Activated naive CD8-positive, alpha-beta T cell treated with anti-CD3 and anti-CD28 coated beads for 36 hours (primary cell): Measurements from ENCODE around the gene RRBP1. TPM values are rescaled to one million over a fixed set of nuclear protein-coding genes. Genes with fewer than 3 reads are reported as not detected.

Experiments used
- DNase-seq: peaks from one replicate; pipeline ENCODE4 v3.0.0; 2021
- H3K27ac Mint-ChIP-seq: one replicate; pipeline ENCODE4 v1.8.0; 2022; ENCODE audit warnings: mild to moderate bottlenecking, moderate library complexity, mixed read lengths
- H3K27me3 Mint-ChIP-seq: one replicate; pipeline ENCODE4 v1.8.0; 2022; ENCODE audit warnings: mild to moderate bottlenecking, mixed read lengths
- H3K36me3 Mint-ChIP-seq: one replicate; pipeline ENCODE4 v1.8.0; 2021; ENCODE audit warnings: mild to moderate bottlenecking, mixed read lengths
- H3K4me1 Mint-ChIP-seq: one replicate; pipeline ENCODE4 v1.8.0; 2021; ENCODE audit warnings: mixed read lengths
- H3K4me3 Mint-ChIP-seq: one replicate; pipeline ENCODE4 v1.8.0; 2022; ENCODE audit warnings: mild to moderate bottlenecking, moderate library complexity, mixed read lengths
- H3K9me3 Mint-ChIP-seq: one replicate; pipeline ENCODE4 v1.8.0; 2022; ENCODE audit warnings: mixed read lengths
- total RNA-seq, 2 experiments: library from RNA; stranded (reverse); gene quantifications; one replicate each; pipeline ENCODE4 v1.2.3, GENCODE V29; 2021

RRBP1 gene, protein sequence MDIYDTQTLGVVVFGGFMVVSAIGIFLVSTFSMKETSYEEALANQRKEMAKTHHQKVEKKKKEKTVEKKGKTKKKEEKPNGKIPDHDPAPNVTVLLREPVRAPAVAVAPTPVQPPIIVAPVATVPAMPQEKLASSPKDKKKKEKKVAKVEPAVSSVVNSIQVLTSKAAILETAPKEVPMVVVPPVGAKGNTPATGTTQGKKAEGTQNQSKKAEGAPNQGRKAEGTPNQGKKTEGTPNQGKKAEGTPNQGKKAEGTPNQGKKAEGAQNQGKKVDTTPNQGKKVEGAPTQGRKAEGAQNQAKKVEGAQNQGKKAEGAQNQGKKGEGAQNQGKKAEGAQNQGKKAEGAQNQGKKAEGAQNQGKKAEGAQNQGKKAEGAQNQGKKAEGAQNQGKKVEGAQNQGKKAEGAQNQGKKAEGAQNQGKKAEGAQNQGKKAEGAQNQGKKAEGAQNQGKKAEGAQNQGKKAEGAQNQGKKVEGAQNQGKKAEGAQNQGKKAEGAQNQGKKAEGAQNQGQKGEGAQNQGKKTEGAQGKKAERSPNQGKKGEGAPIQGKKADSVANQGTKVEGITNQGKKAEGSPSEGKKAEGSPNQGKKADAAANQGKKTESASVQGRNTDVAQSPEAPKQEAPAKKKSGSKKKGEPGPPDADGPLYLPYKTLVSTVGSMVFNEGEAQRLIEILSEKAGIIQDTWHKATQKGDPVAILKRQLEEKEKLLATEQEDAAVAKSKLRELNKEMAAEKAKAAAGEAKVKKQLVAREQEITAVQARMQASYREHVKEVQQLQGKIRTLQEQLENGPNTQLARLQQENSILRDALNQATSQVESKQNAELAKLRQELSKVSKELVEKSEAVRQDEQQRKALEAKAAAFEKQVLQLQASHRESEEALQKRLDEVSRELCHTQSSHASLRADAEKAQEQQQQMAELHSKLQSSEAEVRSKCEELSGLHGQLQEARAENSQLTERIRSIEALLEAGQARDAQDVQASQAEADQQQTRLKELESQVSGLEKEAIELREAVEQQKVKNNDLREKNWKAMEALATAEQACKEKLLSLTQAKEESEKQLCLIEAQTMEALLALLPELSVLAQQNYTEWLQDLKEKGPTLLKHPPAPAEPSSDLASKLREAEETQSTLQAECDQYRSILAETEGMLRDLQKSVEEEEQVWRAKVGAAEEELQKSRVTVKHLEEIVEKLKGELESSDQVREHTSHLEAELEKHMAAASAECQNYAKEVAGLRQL (N-terminal part only)
- 10 to 100 TPM; 24.0 to 26.5 TPM for total RNA-seq

- peak within 1 kb of the TSS; percentile 67 for H3K27ac Mint-ChIP-seq
- H3K36me3 Mint-ChIP-seq, result peaks cover 2% of the 10 kb centered on the region
- peaks cover 27% of the 10 kb centered on the region for H3K27me3 Mint-ChIP-seq
- DNase-seq, result peak; percentile 98
- no peaks in the 10 kb centered on the region for H3K9me3 Mint-ChIP-seq
- peak within 1 kb of the TSS; percentile 81 for H3K4me3 Mint-ChIP-seq
- peaks cover 15% of the 10 kb centered on the region for H3K4me1 Mint-ChIP-seq
These were observed at the start of gene RRBP1 for GRCh38 chr20:17682103-17682888. TSS of gene RRBP1 (minus strand) at chr20:17682242. CDS start at chr20:17660507, 21,735 bp downstream.

GRCh38 chr20:17731233-17731632 lies 49.2 kb upstream of the RRBP1 start:
- no peaks in the 10 kb centered on the region for H3K9me3 Mint-ChIP-seq
- no peak overlapping the region for H3K4me3 Mint-ChIP-seq
- no peaks in the 10 kb centered on the region for H3K4me1 Mint-ChIP-seq
- H3K27ac Mint-ChIP-seq, result no peak overlapping the region
- peaks cover 2% of the 10 kb centered on the region for H3K27me3 Mint-ChIP-seq
- no peak for DNase-seq
- no peaks in the 10 kb centered on the region for H3K36me3 Mint-ChIP-seq

GRCh38 chr20:17730071-17730470 lies 48.0 kb upstream of the RRBP1 start:
- Mint-ChIP-seq H3K4me3 (no peak overlapping the region), H3K9me3 (no peaks in the 10 kb centered on the region), H3K4me1 (no peaks in the 10 kb centered on the region), H3K27me3 (peaks cover 2% of the 10 kb centered on the region), H3K36me3 (no peaks in the 10 kb centered on the region), H3K27ac (no peak overlapping the region)
- DNase-seq, result no peak

- Mint-ChIP-seq H3K36me3 (no peaks in the 10 kb centered on the region), H3K9me3 (no peaks in the 10 kb centered on the region), H3K27me3 (peaks cover 7% of the 10 kb centered on the region), H3K4me3 (no peak overlapping the region), H3K27ac (no peak overlapping the region), H3K4me1 (no peaks in the 10 kb centered on the region)
- no peak for DNase-seq
These were observed 46.0 kb upstream of the RRBP1 start for GRCh38 chr20:17728074-17728473.

GRCh38 chr20:17727351-17727750 lies 45.3 kb upstream of the RRBP1 start:
- Mint-ChIP-seq H3K4me1 (no peaks in the 10 kb centered on the region), H3K36me3 (no peaks in the 10 kb centered on the region), H3K9me3 (no peaks in the 10 kb centered on the region), H3K4me3 (no peak overlapping the region), H3K27me3 (peaks cover 13% of the 10 kb centered on the region), H3K27ac (no peak overlapping the region)
- no peak for DNase-seq

DNA sequence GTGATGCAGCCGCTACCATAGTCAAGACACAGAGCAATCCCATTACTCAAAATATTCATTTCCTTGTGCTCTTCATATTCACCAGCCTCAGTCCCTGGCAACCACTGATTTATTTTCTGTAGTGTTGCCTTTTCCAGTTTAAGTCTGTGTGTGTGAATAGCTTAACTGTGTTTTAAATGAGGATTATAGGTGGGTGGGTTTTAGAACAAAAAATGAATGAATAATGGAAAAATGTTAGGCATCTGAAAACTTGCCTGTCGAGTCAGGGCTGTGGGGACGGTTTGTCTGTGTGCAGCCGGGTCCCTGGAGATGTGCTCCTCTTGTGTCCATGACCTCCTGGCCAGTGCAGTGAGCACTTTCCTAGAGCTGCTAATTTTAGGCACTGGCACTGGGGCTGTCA lies 44.9 kb upstream of the RRBP1 start:
- H3K4me3 Mint-ChIP-seq, result no peak overlapping the region
- no peaks in the 10 kb centered on the region for H3K4me1 Mint-ChIP-seq
- no peak overlapping the region for H3K27ac Mint-ChIP-seq
- H3K36me3 Mint-ChIP-seq, result no peaks in the 10 kb centered on the region
- H3K27me3 Mint-ChIP-seq, result peaks cover 15% of the 10 kb centered on the region
- no peaks in the 10 kb centered on the region for H3K9me3 Mint-ChIP-seq
- no peak for DNase-seq

DNA sequence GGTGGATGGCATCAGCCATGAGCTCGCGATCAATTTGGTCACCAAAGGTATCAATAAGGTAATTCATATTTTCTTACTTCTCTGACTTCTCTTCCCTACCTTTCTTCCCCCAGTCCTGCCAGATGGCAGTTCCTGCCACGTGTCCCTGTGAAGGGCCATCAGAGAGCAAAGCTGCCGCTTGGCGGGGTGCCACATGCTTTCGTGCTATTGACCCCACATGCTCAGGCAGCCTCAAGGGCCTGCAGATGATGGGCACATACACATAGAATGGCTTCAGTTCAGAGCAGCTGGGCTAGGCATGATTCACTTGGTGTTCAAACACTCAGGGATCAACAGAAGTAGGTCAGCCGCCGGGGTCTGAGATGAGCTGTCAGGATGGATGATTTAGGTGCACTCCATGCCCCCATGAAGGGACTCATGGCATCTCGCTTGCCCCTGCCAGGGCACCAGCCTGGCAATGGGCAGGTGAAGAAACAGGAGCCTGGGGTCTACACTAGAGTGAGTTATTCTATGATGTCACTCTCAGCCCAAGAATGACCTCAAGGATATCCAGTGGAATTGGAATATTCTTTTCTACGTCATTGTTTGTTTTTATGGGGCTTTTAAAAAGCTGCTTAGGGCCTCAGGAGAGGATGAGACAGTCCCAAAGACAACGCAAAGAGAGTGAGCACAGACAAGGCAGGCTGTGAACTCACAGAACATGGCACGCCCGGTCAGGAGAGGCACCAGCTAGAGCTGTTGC lies 43.2 kb upstream of the RRBP1 start:
- Mint-ChIP-seq H3K27ac (no peak overlapping the region), H3K9me3 (no peaks in the 10 kb centered on the region), H3K4me1 (no peaks in the 10 kb centered on the region), H3K36me3 (no peaks in the 10 kb centered on the region), H3K4me3 (no peak overlapping the region), H3K27me3 (peaks cover 18% of the 10 kb centered on the region)
- DNase-seq, result no peak

GRCh38 chr20:17723301-17723691 lies 41.3 kb upstream of the RRBP1 start:
- no peaks in the 10 kb centered on the region for H3K9me3 Mint-ChIP-seq
- no peak overlapping the region for H3K4me3 Mint-ChIP-seq
- peaks cover 18% of the 10 kb centered on the region for H3K27me3 Mint-ChIP-seq
- no peaks in the 10 kb centered on the region for H3K36me3 Mint-ChIP-seq
- H3K4me1 Mint-ChIP-seq, result no peaks in the 10 kb centered on the region
- DNase-seq, result no peak
- H3K27ac Mint-ChIP-seq, result no peak overlapping the region

DNA sequence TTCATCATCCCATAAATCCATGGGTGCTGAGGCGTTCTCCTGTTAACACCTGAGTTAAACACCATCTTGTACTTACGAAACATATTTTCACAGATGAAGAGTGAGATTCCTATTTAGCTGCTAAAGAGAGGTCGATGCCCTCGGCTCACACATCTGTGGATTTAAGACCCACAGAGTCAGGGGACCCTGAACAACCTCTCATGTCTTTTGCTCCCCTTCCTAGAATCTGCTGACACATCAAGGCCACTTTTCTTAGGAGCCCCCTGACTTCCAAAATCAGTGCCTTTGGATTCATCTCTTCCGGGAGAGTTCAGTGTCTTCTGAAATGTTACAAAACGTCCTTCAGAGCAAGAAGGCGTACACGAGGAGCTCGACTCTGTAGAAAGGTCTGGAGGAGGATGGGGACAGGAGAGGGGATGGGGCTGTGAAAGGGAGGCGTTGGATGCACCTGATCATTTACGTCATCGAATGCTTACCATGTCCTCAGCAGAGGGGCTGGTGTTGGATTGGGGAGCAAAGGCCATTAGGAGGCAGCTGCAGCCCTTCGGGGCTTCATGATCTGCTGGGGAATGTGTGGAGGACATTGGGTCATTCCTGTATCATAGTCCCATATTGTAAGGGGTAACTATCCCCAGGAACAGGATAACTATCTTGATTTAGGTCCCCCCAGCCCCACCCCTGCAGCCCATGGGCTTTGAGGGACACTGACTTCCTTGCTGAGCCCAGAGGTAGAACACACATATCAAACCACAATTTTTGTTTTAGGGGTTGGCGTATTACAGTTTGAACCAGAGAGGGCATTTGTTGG lies 40.7 kb upstream of the RRBP1 start:
- no peak for DNase-seq
- no peaks in the 10 kb centered on the region for H3K4me1 Mint-ChIP-seq
- H3K27me3 Mint-ChIP-seq, result peaks cover 18% of the 10 kb centered on the region
- H3K9me3 Mint-ChIP-seq, result no peaks in the 10 kb centered on the region
- H3K4me3 Mint-ChIP-seq, result no peak overlapping the region
- no peak overlapping the region for H3K27ac Mint-ChIP-seq
- no peaks in the 10 kb centered on the region for H3K36me3 Mint-ChIP-seq

GRCh38 chr20:17721802-17722486 lies 39.9 kb upstream of the RRBP1 start:
- Mint-ChIP-seq H3K27me3 (peaks cover 18% of the 10 kb centered on the region), H3K36me3 (no peaks in the 10 kb centered on the region), H3K4me1 (no peaks in the 10 kb centered on the region), H3K27ac (no peak overlapping the region), H3K4me3 (no peak overlapping the region), H3K9me3 (no peaks in the 10 kb centered on the region)
- no peak for DNase-seq

DNA sequence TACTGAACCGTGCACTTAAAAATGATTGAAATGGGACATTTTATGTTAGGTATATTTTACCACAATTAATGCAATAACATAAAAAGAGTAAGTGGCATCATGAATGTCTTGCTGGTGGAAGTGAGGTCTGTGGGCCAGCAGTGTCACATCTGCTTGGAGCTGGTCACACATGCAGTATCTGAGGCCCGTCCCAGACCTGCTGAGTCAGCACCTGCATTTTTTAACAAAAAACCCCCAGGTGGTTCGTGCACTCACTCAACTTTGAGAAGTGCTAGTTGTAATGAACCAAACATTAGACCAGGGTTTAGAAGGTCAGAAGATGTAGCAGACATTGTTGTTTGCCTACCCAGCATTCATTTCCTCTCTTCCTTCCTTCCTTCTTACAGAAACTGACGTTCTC lies 38.7 kb upstream of the RRBP1 start:
- Mint-ChIP-seq H3K36me3 (no peaks in the 10 kb centered on the region), H3K27me3 (peaks cover 18% of the 10 kb centered on the region), H3K4me1 (no peaks in the 10 kb centered on the region), H3K4me3 (no peak overlapping the region), H3K27ac (no peak overlapping the region), H3K9me3 (no peaks in the 10 kb centered on the region)
- DNase-seq, result no peak

GRCh38 chr20:17716331-17716730 lies 34.3 kb upstream of the RRBP1 start:
- H3K4me3 Mint-ChIP-seq, result no peak overlapping the region
- H3K27ac Mint-ChIP-seq, result no peak overlapping the region
- no peaks in the 10 kb centered on the region for H3K4me1 Mint-ChIP-seq
- no peaks in the 10 kb centered on the region for H3K36me3 Mint-ChIP-seq
- DNase-seq, result no peak
- no peaks in the 10 kb centered on the region for H3K9me3 Mint-ChIP-seq
- H3K27me3 Mint-ChIP-seq, result peaks cover under 1% of the 10 kb centered on the region

- Mint-ChIP-seq H3K9me3 (no peaks in the 10 kb centered on the region), H3K4me3 (no peak overlapping the region), H3K27ac (no peak overlapping the region), H3K4me1 (no peaks in the 10 kb centered on the region), H3K36me3 (no peaks in the 10 kb centered on the region), H3K27me3 (no peaks in the 10 kb centered on the region)
- DNase-seq, result no peak
These were observed 33.0 kb upstream of the RRBP1 start for GRCh38 chr20:17715075-17715474.
